HG02884 (cell line): ENCODE measurements around the gene PAK6.

ENCODE experiments used
- ATAC-seq: cut with Tn5 transposase; IDR thresholded peaks from one replicate; pipeline ENCODE4 v1.9.1; 2021; ENCODE audit warnings: mild to moderate bottlenecking, moderate library complexity; ENCODE audit not compliant: unreplicated experiment

Gene PAK6

GRCh38 chr15:40241269-40242212 is 2.7 kb downstream of the PAK6 start:
- ATAC-seq: no peak

DNA sequence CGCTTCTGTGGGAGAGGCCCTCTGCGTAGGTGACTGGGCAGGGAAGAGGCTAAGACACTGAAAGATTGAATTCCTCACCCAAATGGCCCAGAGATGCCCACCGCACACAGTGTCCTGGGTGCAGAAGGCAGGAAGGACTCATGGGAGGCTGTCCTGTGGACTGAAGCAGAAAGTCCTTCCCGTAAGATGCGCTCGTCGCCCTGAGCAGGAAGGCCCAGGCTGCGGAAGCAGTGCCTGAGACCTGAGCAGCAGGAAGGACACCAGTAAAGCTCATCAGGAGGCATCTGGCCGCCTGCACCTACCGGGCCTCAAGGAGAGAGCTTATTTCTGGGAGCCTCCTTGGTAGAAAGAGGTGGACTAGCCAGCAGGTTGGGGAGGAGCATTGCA is 3.3 kb downstream of the PAK6 start:
- no peak for ATAC-seq

GRCh38 chr15:40242601-40243000 is 3.7 kb downstream of the PAK6 start:
- ATAC-seq: no peak

GRCh38 chr15:40243126-40243810 is 4.4 kb downstream of the PAK6 start:
- ATAC-seq: no peak

- no peak for ATAC-seq
These were observed 6.2 kb downstream of the PAK6 start for GRCh38 chr15:40244961-40245523.

DNA sequence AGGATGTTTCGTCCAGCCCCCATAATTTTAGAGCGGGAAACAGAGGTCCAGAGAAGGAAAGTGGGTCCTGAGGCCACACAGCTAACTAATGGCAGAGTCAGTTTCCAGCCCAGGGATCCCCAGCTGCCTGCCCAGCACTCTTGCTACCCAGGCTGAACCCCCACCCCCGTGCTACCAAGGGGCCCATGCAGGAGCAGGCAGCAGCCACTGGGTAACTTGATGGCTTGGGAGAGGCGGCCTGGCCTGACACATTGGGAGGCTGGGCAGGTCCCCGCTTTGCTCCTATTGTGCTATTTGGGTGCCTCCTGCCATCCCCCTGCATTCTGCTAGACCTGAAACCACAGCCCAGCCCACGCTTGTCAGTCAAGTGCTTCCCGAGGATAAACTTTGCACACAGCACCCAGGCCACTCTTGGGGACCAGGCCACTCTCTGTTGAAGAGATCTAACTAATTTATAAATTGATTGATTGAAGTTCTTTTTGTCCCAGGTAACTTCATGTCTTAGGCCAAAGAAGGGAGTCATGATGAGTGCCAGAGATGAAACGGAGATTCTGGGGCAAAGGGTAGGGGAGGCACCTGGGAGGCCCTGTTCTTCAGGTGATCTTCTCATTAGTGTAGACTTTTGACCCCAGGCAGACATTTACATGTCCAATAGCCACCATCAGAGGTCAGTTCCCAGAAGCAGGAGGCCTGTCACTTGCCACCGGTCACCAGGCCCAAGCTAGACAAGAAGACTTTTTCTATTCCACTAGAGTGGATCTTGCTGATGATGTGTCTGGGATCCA is 7.0 kb downstream of the PAK6 start:
- ATAC-seq: no peak

DNA sequence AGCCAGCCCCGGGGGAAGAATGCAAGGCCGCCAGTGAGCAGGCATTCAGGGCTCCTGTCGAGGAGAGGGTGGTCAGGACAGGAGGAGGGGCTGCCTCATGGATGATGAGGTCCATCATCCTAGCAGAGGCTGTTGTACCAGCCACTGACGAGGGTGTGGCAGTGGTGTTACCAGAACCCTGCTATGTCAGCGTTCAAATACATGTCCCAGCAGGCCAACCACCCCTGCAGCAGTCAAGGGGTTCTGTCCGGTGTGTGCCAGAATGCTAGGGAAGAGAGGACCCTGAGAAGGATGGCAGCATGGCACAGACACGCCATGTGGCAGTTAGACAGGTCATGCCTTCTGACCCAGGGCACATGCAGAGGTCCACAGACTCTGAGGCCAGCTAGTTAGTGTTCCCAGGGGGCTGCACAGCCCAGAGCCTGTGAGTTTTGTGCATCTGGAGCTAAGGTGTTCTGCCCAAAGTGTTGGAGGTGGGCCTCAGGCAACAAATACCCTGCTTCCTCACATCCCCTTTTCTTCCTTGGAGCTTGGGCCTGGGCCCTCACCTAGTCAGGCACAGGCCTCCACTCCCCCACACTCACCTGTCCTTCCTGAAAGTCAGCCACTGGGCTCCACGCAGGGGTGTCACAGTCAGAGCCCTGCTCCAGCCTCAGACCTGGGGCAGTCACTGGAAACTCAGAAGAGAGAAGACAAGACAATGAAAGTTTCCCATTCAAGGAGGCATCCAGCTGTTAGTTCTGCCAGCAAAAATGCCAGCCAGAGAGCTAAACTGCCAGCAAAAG is 7.8 kb downstream of the PAK6 start:
- no peak for ATAC-seq

GRCh38 chr15:40247406-40247971 is 8.6 kb downstream of the PAK6 start:
- ATAC-seq: no peak

DNA sequence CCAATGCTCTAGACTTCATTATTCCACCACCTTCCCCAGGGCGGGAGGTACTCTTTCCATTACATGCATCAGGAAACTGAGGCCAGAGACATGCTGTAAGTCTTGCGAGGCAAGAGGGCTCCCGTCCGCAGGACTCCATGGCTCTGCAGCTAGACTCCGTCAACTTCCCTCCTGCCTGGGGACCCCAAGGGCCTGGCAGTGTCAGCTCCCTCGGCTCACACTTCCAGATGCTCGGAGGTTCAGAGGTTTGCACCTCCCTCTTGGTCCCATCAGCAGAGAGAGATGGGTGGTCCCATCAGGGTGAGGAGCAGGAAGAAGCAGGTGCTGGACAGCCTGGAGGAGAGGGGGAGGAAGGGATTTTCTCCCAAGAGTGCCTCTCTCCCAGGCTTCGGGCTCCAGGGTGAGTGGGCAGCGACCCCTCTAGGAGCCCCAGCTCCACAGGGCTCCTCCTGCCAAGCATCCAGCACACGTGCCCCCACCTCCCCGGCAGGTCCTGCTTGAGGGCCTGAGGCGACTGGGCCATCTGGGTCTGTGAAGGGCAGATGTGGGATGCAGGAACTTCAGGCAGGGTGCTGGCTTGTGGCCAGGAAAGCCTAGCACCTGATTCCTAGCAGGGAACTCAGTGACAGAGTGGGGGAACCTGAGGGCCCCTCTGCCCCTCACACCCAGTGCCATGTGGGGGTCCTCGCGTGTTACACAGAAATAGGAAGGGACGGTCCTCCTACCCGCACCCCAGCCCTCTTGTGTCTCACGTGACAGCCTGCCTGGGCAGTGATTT is 9.3 kb downstream of the PAK6 start:
- no peak for ATAC-seq

- no peak for ATAC-seq
These were observed 10.8 kb downstream of the PAK6 start for GRCh38 chr15:40249477-40250303.

DNA sequence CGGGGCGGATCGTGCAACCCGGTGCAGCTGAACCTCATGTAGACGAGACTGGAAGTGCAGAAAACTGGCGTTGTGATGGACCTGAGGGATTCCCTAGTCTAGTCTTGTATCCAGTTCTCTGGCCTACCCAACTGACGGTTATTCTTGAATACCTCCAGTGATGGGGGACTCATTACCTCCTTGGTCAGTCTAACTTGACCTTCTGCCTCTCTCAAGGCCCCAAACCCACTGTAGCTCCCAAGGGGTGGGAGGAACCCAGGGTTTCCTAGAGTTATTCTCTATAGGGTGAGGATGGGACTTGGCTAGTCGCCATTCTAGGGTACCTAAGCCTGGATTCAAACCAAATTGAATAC is 11.4 kb downstream of the PAK6 start:
- no peak for ATAC-seq

- no peak for ATAC-seq
These were observed 12.1 kb downstream of the PAK6 start for GRCh38 chr15:40250771-40251483.

- no peak for ATAC-seq
These were observed 12.8 kb downstream of the PAK6 start for GRCh38 chr15:40251486-40252140.

GRCh38 chr15:40252141-40252437 is 13.2 kb downstream of the PAK6 start:
- no peak for ATAC-seq

DNA sequence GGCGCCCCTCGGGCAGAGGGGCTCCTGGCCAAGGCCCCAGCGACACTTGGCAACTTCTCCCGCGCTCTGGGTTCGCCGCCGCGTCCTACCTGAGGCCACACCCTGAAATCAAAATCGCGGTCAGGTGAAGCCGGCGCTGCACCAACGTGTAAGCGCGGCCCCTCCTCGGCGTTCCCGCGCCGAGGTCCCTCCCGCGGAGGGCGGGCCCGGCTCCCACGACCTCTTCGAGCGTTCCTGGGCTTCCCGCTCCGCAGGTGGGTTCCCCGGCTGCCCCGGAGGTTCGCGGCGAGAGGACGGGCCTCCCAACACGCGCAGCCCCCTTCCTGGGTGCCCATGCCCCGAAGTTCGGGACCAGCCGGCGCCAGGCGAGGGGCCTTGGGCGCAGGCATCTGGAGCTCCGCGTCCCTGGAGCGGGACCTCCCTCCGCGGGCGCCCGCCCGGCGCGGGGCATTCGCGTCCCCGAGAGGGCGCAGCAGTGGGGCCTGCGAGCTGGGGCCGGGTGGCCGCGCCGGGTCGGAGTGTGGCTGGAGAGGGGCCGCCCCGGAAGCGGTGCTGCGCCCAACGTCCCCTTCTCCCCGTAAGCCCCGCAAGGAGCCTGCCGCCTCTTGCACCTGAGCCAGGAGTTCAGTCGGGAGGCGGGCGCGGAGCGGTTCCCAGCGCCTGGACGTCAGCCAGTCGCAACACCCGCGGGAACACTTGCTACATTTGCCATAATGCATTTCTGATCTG is 13.7 kb downstream of the PAK6 start:
- ATAC-seq: no peak

DNA sequence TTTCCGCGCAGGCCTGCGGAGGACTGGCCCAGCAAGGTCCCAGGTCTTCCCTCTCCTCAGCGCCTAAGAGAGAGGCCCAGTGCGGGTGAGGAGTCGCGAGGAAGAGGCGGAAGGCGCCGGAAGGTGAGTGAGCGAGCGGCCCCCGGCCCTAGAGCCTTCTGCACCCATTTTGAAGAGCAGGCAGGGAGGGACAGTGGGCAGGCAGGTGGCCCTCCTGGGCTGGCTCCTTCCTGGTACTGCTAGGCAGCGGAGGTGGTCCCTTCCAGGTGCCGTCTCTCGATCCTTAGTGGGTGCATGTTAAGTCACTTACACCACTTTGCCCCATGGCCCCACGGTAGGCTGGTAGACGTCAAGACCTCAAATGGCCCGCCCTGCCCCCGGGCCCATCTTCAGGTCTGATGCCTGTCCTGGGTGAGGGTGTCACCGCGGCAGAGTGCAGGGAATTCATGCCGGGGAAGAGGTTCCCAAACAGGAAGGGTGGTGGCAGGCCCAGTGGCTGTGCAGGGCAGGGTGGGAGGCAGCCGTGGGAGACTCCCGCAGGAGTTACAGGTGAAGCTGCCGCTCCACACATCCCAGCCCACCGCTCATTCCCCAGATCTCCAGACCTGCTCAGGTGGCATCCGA is 14.4 kb downstream of the PAK6 start:
- ATAC-seq: no peak
